Superior temporal gyrus (tissue), 1 donor: ENCODE data around the gene SYNJ2.

Source experiments
- DNase-seq: peaks from one replicate; pipeline ENCODE4 v3.0.0-alpha.2; 2016; ENCODE audit errors: extremely low spot score

The SYNJ2 gene

DNA sequence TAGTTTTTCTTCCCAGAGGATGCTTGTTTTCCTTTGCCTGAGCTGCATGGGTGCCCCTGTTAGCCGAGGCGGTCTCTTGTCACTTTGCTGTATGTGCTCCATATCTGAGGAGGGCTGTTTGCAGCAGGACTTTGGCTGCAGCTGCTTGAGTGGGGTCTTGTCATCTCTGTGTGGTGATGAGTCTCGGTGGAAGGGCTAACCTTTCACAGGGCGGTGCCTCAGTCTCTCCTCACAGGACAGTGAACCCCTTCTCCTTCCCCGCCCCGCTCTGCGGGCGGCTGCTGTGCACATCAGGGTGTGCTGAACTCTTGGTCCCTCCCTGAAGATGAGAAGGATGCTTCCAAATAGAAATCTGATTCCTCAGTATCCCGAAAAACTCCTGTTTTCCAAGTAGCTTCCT is 75.1 kb downstream of the SYNJ2 start:
- DNase-seq: no peak

DNA sequence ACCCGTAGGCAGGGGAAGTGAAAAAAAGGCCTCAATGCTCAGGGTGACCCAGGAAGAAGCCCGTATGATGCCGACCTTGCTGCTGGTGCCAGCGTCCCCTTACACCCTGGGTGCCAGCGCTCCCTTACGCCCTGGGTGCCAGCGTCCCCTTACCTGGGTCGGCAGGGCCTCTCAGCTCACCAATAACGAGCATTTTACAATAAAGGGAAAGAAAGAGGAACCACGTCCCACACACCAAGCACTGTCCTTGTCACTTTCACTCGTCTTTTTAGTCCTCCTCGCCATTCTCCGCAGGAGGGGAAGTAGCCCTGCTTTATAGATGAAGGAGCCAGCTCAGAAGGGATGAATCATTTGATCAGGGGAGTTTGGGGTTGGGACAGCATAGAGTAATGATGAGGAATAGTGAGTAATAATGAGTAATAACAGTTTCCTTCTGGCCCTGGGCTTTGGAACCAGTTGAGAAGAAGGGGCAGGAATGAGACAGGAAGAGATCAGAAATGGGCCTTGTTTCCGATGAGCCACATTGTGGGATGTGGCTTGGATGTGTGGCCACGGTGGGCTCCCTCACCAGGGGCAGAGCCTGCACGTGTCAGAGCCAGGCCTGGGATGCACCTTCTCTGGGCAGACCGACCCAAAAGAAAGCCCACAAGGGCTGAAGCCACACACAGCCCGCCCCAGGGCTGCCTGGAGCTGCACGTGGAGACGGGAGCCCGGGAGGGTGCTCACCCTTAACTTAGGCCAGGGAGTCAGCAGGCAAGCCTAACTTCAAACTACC is 75.7 kb downstream of the SYNJ2 start:
- DNase-seq: no peak

DNA sequence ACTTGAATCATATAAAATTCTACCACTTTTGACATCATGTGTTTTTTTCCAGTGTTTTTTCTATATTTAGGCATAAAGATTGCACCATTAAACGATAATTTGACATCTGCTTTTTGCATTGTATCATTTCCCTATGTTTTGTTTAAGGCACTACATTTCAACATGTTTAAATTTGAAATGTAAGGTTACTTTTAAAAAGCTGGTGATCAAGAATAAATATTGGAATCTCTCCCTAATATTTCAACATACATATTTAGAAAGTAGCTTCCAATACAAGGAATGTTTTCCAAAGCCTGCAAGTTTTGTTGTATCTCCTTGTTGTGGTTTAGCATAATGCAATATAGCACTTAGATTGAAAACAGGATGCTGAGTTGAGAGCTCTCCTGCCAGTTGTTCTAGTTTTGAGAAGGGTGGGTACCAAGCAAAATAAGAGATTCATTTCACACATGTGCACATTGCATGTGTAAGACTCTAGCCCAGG is 76.5 kb downstream of the SYNJ2 start:
- no peak for DNase-seq

GRCh38 chr6:158059108-158059507 is 77.4 kb downstream of the SYNJ2 start:
- no peak for DNase-seq

- DNase-seq: peak; percentile 75
Observed at GRCh38 chr6:158060455-158061360, 79.0 kb downstream of the SYNJ2 start.

DNA sequence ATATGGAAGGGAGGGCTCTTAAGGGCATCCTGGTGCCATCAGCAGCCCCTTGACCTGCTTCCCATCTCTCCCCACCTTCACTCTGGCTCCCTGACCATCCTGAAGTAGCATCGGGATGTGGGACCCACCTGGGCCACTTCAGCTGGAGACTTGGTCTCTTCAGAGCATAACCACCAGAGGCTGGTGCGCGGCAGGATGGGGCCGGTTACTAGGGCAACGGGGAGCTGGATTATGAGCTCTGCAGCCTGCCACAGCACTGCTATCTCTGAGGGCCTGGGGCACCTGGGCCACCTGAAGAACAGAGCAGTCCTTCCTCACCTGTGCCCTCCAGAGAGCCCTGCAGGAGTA is 79.7 kb downstream of the SYNJ2 start:
- DNase-seq: no peak

GRCh38 chr6:158061709-158062461 is 80.2 kb downstream of the SYNJ2 start:
- DNase-seq: no peak

- DNase-seq: no peak
Observed at GRCh38 chr6:158063736-158064135, 82.1 kb downstream of the SYNJ2 start.

DNA sequence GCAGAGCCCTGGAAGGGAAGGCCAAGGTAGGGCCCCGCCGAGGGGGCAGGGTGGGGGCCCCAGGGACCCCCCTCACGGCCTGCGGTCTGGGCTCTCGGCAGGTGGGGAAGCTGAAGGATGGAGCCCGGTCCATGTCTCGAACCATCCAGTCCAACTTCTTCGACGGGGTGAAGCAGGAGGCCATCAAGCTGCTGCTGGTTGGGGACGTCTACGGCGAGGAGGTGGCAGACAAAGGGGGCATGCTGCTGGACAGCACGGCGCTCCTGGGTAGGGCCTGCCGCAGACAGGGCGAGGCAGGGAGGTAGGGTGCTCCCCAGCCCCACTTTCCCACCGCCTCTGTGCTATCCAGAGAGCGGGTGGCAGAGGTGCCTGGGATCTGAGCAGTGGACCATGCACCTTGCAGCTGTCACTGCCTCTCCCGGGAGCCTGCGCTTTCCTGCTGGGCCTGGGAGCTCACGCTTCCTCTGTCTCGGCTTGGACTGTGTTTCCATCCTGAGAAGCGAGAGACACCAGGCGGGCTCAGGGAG is 83.1 kb downstream of the SYNJ2 start:
- no peak for DNase-seq

- DNase-seq: no peak
Observed at GRCh38 chr6:158066136-158066781, 84.6 kb downstream of the SYNJ2 start.

DNA sequence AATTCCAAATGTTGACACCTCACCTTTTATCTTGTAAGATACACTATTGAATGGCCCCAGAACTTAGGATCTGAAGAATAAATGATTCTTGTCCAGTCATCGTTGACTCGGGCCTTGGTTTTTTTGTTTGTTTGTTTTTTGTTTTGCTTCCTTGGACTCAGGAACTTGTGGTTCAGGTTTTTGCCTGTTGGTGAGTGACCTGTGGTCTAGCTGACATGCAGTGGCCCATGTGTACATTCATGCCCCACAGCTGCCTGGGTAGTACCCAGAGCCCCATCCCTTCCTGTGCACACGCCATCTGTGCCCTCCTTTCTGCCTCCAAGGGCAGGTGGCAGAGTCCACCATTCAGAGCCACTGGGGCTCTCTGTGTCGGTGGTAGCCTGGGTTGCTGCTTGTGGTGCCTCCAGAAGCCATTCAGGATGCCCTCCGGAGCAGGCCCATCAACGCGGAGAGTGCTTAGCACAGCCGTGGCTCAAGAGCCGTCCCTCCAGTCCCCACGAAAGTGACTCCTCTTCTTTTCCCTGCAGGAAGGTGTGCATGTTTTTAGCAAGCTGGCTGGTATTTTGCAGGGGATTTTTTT is 85.9 kb downstream of the SYNJ2 start:
- DNase-seq: no peak

GRCh38 chr6:158068156-158068892 is 86.7 kb downstream of the SYNJ2 start:
- no peak for DNase-seq

GRCh38 chr6:158068893-158069799 is 87.5 kb downstream of the SYNJ2 start:
- no peak for DNase-seq

GRCh38 chr6:158069800-158070195 is 88.1 kb downstream of the SYNJ2 start:
- no peak for DNase-seq

DNA sequence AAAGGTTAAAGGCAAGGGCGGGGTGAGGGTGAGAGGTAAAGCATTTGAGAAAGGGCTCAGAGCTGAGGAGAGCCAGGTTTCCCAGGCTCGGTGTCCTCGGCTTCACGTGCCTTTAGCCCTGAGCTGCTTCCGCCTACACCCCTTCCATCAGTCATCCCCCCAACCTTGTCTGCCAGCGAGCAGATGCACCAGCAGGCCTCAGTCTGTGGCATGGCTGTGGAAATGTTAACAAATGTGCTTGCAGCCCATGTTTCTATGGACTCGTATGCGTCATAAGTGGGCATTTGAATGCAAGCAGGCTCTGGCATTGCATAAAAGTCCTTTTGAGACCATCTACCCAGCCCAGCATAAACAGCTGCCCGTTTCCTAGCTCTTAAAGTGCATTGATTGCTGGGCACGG is 88.8 kb downstream of the SYNJ2 start:
- DNase-seq: peak; percentile 57

GRCh38 chr6:158071121-158072082 is 89.7 kb downstream of the SYNJ2 start:
- no peak for DNase-seq

DNA sequence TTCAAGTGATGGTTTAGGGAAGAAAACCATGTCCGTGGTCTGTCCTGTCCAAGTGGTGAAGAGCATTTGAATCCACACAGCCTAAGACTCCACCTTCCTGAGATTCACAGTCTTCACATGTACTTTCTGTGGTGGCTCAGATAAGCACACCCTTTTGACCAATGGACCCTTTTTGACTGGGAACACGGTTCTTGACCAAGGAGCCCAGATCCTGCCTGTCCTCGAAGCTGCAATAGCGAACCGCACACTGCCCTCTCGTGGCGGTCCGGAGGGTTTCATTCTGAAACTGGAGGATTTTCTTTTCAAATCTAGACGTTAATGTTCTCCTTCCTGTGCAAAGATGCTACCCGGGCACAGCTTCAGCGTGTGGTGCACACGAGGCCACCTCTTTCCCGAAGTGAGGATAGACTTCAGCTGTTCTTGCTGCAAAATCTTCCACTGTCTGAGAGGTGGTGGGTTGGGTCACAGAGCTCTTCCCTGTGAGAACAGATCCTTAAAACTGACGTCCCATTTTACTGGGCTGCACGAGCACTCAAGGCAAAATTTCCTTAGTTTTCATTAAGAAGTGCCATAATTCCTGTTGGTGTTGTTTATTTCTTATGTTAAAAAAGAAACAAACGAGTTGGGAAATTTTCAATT is 90.5 kb downstream of the SYNJ2 start:
- peak; percentile 91 for DNase-seq

DNA sequence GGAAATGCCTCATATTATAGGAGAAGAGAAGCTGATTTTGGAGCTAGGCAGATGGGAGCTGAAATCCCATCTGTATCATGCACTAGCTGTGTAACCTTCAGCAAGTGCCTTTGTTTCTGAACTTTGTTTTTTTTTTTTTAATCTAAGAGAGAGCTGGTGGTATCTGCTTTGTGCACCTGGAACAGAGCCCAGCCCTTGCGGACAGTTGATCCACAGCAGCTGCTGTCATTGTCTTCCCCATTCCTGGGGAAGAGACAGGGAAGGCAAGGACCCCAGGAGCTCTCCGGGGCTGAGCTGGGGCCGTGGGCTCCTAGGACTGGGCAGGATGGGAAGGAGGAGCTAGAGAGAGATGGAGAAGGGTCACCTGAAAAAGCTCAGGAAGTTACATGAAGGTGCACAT is 92.1 kb downstream of the SYNJ2 start:
- no peak for DNase-seq
